ENCODE data around the gene CDCP2. TPM values are rescaled to one million over a fixed set of nuclear protein-coding genes. Genes with fewer than 3 reads are reported as not detected.
A peak's percentile ranks its signal among the peaks of the same experiment; 100 is the strongest.

CDCP2 gene
- total RNA-seq (under 1 TPM in 1 of 10 donors, not detected in 9; 0.11 TPM), polyA plus RNA-seq (under 1 TPM in 1 of 2 donors, not detected in 1; 0.03 TPM)
- long read RNA-seq, donor 1, result 0 reads
- long read RNA-seq, donor 2, result 0 reads
- long read RNA-seq, donor 3, result 0 reads

GRCh38 chr1:54152696-54153095 is at the start of gene CDCP2:
Gene CDCP2 (minus strand): TSS chr1:54153000. CDS start chr1:54152922, 78 bp downstream.
- no peaks in the 10 kb centered on the region for H3K27me3 ChIP-seq
- intact Hi-C loops (cut with DNase I), result no loop called here
- no peak for DNase-seq
- peak within 1 kb of the TSS in 1 of 10 donors; percentile 7 for H3K27ac ChIP-seq
- WGBS, 2 donors, result 93 to 97% methylated on average over 5 of the region's 5 CpGs
- TF ChIP-seq CTCF (IDR thresholded peaks at IDR 0.05), result no peak
- H3K36me3 ChIP-seq, result no peaks in the 10 kb centered on the region
- peaks cover 0 to 11% (median 4%) of the 10 kb centered on the region in 9 donors for H3K4me1 ChIP-seq
- ATAC-seq, result no peak
- no peaks in the 10 kb centered on the region for H3K9me3 ChIP-seq
- H3K4me3 ChIP-seq, result no peak within 1 kb of the TSS

GRCh38 chr1:54200519-54200997 is 47.8 kb upstream of the CDCP2 start:
- Histone ChIP-seq H3K27me3 (no peaks in the 10 kb centered on the region), H3K4me3 (peak overlapping the region; percentile 68 to 100 (median 84)), H3K36me3 (peaks cover 0 to 38% (median 0%) of the 10 kb centered on the region in 9 donors), H3K9me3 (no peaks in the 10 kb centered on the region), H3K4me1 (peaks cover 6 to 32% (median 20%) of the 10 kb centered on the region in 9 donors), H3K27ac (peak overlapping the region in 9 of 10 donors; percentile 60 to 90 (median 81))
- TF ChIP-seq CTCF (IDR thresholded peaks at IDR 0.05), result no peak
- ATAC-seq (peak in 4 of 8 donors; percentile 24 to 33 (median 28)), DNase-seq (no peak)
- 2% methylated on average over 15 of the region's 15 CpGs for WGBS, 2 donors
- intact Hi-C loops (cut with DNase I), result loop anchor here in 5 of 10 donors (1.0 to 10.0 kb wide), 7 partner anchors 77 to 289 kb away; partner anchors contain the start of gene SSBP3 (in 1 of the 5)

GRCh38 chr1:54199765-54200518 is 47.1 kb upstream of the CDCP2 start, which contains the start of the genes CYB5RL and MRPL37:
Gene CYB5RL (minus strand): TSS chr1:54200030. CDS start chr1:54195616, 4,414 bp downstream.
Gene MRPL37 (plus strand): TSS chr1:54200167. CDS start chr1:54200244, 77 bp downstream.
- peaks cover 0 to 38% (median 0%) of the 10 kb centered on the region in 9 donors for H3K36me3 ChIP-seq
- ATAC-seq (peak; percentile 97 to 100 (median 99)), DNase-seq (peak; percentile 85 to 98)
- TF ChIP-seq CTCF (IDR thresholded peaks at IDR 0.05), result no peak
- H3K27ac ChIP-seq, result peak within 1 kb of the TSS in 9 of 10 donors; percentile 60 to 90 (median 81)
- intact Hi-C loops (cut with DNase I), result loop anchor here in 5 of 10 donors (1.0 to 10.0 kb wide), 7 partner anchors 77 to 289 kb away; partner anchors contain the start of gene SSBP3 (in 1 of the 5)
- WGBS, 2 donors, result 0% methylated on average over 51 of the region's 51 CpGs
- peaks cover 6 to 32% (median 20%) of the 10 kb centered on the region in 9 donors for H3K4me1 ChIP-seq
- peak within 1 kb of the TSS; percentile 68 to 100 (median 84) for H3K4me3 ChIP-seq
- no peaks in the 10 kb centered on the region for H3K9me3 ChIP-seq
- no peaks in the 10 kb centered on the region for H3K27me3 ChIP-seq

- no peak for ATAC-seq
- 18 to 22% methylated on average over 17 of the region's 17 CpGs for WGBS, 2 donors
- Histone ChIP-seq H3K9me3 (no peaks in the 10 kb centered on the region), H3K36me3 (peaks cover 0 to 38% (median 0%) of the 10 kb centered on the region in 9 donors), H3K27me3 (no peaks in the 10 kb centered on the region), H3K4me3 (peak overlapping the region; percentile 68 to 100 (median 84)), H3K27ac (peak overlapping the region in 9 of 10 donors; percentile 44 to 90 (median 81)), H3K4me1 (peaks cover 6 to 32% (median 20%) of the 10 kb centered on the region in 9 donors)
- no peak for DNase-seq
- TF ChIP-seq CTCF (IDR thresholded peaks at IDR 0.05), result no peak
- intact Hi-C loops (cut with DNase I), result no loop called here
Observed at GRCh38 chr1:54199151-54199764, 46.5 kb upstream of the CDCP2 start.
